Measurements from ENCODE around the gene ALCAM. TPM values are rescaled to one million over a fixed set of nuclear protein-coding genes. Genes with fewer than 3 reads are reported as not detected.

The ALCAM gene
- polyA plus RNA-seq, 1 of the 3 experiments (the other 2 are of a cell fraction): 58.3 TPM

DNA sequence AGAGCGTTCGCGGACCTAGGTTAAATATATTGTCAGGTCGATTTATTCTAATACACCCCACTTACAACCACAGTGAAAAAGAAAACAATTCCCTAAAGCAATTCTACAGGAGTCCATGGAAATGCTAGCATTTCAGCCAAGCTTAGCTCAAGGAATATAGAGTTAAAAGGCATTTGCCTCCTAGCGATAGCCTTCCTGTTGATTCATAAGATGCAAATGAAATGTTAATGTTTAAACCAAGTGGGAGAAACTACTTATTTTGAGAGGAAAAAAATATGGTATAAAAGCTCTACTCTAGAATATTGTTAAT lies 1.7 kb upstream of the ALCAM start:
- CTCF ChIA-PET: interaction anchor here (0.7 to 8.2 kb wide), 8 partner anchors 9 to 768 kb away, joined by 3 to 63 read pairs (median 4); no protein-coding TSS in a partner anchor
- Histone ChIP-seq H2AFZ (ENCODE audit: low read depth) (peak overlapping the region; percentile 66; the same call in 1 of the 2 replicates), H3K4me3 (ENCODE audit: low read depth in 2 of 2, low read length in 1 of 2) (peak overlapping the region; percentile 94 to 99; a peak in 3 of 4 replicates), H3K4me2 (peak overlapping the region; percentile 84), H3K27me3 (ENCODE audit: insufficient read depth) (no peaks in the 10 kb centered on the region), H3K9me2 (no peaks in the 10 kb centered on the region), H4K20me1 (ENCODE audit: insufficient read depth) (no peaks in the 10 kb centered on the region), H3K9me3 (no peaks in the 10 kb centered on the region), H3K9ac (peak overlapping the region; percentile 94), H3K4me1 (ENCODE audit: control insufficient read depth in 1 of 2, insufficient read depth in 2 of 2, low read depth in 1 of 2, low read length in 1 of 2) (peaks cover 0 to 28% of the 10 kb centered on the region in 2 experiments; a peak in 2 of 4 replicates), H3F3A (replicated peaks; ENCODE audit: insufficient read depth) (peaks cover 43% of the 10 kb centered on the region), H3K27ac (ENCODE audit: low read depth in 2 of 2, low read length in 1 of 2) (peak overlapping the region; percentile 97 to 98), H3K36me3 (replicated peaks in 1 of 2; ENCODE audit: control insufficient read depth in 1 of 2, insufficient read depth in 2 of 2, low read length in 1 of 2) (no peaks in the 10 kb centered on the region), H3K79me2 (ENCODE audit: insufficient read depth) (peaks cover 33% of the 10 kb centered on the region)
- POLR2A ChIA-PET: interaction anchor here (1.2 kb wide), 1 partner anchor 559 kb away, joined by 3 read pairs; no protein-coding TSS in a partner anchor
- TF ChIP-seq ELF1 (IDR thresholded peaks at IDR 0.05): no peak
- TF ChIP-seq, protein P1, sequence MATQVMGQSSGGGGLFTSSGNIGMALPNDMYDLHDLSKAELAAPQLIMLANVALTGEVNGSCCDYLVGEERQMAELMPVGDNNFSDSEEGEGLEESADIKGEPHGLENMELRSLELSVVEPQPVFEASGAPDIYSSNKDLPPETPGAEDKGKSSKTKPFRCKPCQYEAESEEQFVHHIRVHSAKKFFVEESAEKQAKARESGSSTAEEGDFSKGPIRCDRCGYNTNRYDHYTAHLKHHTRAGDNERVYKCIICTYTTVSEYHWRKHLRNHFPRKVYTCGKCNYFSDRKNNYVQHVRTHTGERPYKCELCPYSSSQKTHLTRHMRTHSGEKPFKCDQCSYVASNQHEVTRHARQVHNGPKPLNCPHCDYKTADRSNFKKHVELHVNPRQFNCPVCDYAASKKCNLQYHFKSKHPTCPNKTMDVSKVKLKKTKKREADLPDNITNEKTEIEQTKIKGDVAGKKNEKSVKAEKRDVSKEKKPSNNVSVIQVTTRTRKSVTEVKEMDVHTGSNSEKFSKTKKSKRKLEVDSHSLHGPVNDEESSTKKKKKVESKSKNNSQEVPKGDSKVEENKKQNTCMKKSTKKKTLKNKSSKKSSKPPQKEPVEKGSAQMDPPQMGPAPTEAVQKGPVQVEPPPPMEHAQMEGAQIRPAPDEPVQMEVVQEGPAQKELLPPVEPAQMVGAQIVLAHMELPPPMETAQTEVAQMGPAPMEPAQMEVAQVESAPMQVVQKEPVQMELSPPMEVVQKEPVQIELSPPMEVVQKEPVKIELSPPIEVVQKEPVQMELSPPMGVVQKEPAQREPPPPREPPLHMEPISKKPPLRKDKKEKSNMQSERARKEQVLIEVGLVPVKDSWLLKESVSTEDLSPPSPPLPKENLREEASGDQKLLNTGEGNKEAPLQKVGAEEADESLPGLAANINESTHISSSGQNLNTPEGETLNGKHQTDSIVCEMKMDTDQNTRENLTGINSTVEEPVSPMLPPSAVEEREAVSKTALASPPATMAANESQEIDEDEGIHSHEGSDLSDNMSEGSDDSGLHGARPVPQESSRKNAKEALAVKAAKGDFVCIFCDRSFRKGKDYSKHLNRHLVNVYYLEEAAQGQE (IDR thresholded peaks at IDR 0.05; ENCODE audit: low read depth, low read length): no peak
- TF ChIP-seq USF1 (IDR thresholded peaks at IDR 0.05; ENCODE audit: borderline replicate concordance, low read depth): no peak
- TF ChIP-seq, protein P2, sequence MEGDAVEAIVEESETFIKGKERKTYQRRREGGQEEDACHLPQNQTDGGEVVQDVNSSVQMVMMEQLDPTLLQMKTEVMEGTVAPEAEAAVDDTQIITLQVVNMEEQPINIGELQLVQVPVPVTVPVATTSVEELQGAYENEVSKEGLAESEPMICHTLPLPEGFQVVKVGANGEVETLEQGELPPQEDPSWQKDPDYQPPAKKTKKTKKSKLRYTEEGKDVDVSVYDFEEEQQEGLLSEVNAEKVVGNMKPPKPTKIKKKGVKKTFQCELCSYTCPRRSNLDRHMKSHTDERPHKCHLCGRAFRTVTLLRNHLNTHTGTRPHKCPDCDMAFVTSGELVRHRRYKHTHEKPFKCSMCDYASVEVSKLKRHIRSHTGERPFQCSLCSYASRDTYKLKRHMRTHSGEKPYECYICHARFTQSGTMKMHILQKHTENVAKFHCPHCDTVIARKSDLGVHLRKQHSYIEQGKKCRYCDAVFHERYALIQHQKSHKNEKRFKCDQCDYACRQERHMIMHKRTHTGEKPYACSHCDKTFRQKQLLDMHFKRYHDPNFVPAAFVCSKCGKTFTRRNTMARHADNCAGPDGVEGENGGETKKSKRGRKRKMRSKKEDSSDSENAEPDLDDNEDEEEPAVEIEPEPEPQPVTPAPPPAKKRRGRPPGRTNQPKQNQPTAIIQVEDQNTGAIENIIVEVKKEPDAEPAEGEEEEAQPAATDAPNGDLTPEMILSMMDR (IDR thresholded peaks at IDR 0.05): no peak
- TF ChIP-seq EP300 (IDR thresholded peaks at IDR 0.05; ENCODE audit: borderline replicate concordance in 1 of 2, low read depth in 1 of 2, low read length in 1 of 2): no peak
- no peak for TF ChIP-seq IRF3 (IDR thresholded peaks at IDR 0.05; ENCODE audit: low read depth, low read length)
- no peak for TF ChIP-seq GATA2 (CRISPR knock-in tag; IDR thresholded peaks at IDR 0.05)
- no peak for TF ChIP-seq NFIC (IDR thresholded peaks at IDR 0.05; ENCODE audit: borderline replicate concordance)
- TF ChIP-seq PBX3 (IDR thresholded peaks at IDR 0.05): no peak
- no peak for TF ChIP-seq NRF1 (IDR thresholded peaks at IDR 0.05; ENCODE audit: low read depth, low read length)
- TF ChIP-seq FOSL2 (IDR thresholded peaks at IDR 0.05; ENCODE audit: borderline replicate concordance, low read depth): no peak
- TF ChIP-seq CHD2 (IDR thresholded peaks at IDR 0.05; ENCODE audit: low read length, partially characterized antibody): no peak
- TF ChIP-seq YY1 (IDR thresholded peaks at IDR 0.05; ENCODE audit: low read depth): no peak
- TF ChIP-seq RFX5 (IDR thresholded peaks at IDR 0.05; ENCODE audit: low read length): no peak
- TF ChIP-seq FOXJ3 (CRISPR knock-in tag; IDR thresholded peaks at IDR 0.05): no peak
- TF ChIP-seq TAF1 (IDR thresholded peaks at IDR 0.05; ENCODE audit: borderline replicate concordance, low read depth, low read length): no peak
- DNase-seq: no peak
- WGBS (ENCODE audit: low lambda C conversion rate): 62% methylated on average over 5 of the region's 5 CpGs

All from SK-N-SH (cell line).